GM12872 (cell line): ENCODE data around the gene THSD7B.

ENCODE experiments used
- TF ChIP-seq, protein P1 (sequence below): IDR thresholded peaks from 3 replicates; pipeline ENCODE4 v1.5.1; 2011; ENCODE audit warnings: low read depth, mild to moderate bottlenecking, low read length, moderate library complexity; ENCODE audit not compliant: insufficient read depth

THSD7B gene

DNA sequence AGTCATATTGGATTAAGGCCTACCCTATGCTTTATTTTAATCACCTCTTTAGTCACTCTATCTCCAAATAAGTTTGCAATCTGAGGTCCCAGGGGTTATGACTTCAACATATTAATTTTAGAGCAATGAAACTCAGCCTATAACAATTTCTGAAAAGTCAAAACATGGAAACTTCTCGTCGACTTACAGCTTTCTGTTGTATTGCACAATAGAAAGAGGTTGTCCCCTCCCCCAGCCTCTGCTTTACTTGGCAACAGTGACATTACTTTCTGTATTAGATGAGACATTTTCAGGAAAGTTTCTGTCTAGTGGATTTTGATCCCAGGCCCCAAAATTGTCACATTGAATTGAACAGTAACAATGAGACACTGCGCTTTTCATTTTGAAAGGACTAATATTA, 326.4 kb downstream of the THSD7B start:
- TF ChIP-seq, protein P1, sequence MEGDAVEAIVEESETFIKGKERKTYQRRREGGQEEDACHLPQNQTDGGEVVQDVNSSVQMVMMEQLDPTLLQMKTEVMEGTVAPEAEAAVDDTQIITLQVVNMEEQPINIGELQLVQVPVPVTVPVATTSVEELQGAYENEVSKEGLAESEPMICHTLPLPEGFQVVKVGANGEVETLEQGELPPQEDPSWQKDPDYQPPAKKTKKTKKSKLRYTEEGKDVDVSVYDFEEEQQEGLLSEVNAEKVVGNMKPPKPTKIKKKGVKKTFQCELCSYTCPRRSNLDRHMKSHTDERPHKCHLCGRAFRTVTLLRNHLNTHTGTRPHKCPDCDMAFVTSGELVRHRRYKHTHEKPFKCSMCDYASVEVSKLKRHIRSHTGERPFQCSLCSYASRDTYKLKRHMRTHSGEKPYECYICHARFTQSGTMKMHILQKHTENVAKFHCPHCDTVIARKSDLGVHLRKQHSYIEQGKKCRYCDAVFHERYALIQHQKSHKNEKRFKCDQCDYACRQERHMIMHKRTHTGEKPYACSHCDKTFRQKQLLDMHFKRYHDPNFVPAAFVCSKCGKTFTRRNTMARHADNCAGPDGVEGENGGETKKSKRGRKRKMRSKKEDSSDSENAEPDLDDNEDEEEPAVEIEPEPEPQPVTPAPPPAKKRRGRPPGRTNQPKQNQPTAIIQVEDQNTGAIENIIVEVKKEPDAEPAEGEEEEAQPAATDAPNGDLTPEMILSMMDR = no peak

DNA sequence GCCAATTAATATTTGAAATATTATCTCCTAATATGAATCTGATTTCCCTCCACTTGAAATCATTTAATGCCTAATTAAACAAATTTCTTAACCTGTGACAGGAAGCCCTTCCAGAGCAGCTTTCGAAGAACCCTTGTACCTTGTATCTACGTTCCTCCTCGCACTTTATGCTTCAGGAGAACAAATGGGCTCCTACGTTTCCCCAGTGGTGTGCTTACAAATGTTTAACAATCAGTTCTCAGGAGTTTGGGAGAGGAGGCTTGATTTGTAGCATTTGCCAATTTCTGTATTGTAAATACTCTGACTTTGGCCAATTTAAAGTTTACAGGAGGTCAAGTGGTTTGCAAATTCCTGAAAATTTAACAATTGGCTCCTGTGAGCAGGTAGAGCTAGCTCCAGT, 327.8 kb downstream of the THSD7B start:
- TF ChIP-seq, protein P1 = no peak

DNA sequence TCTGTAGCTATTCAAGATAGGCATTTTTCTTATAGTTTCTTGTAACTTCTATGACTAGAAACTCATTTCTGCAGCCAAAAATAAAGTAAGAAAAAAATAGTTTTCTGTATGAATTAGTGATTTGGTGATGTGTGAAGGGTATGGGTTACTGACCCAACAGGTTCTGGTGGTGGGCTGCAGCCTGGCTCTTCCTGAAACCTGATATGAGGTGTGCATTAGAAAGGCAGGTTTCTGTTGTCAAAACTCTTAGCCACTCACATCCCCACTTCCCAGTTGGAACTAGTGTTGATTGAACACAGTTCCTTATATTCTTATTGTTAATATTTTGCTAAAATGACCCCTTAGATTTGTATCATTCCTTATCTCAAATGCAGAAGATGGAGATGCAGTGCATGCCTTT, 330.8 kb downstream of the THSD7B start:
- TF ChIP-seq, protein P1 = no peak

DNA sequence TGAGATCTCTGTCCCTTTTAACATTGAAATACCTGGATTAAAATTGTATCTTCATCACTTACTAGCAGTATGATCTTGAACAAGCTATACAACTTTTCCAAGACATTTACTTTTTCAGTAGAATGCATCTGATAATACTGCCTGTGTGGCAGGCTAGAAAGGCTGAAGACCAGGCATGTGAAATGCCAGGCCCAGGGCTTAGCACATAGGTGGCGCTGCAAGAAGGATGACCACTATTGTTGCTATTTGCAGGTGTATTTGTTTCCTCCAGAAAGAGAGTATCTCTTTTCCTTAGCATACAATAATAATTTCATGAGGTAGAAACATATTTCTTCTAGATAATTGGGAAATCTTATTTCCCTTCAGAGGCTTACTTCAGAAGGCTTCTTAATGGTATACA, 331.3 kb downstream of the THSD7B start:
- TF ChIP-seq, protein P1 = peak; percentile 27; the same call in 1 of the 3 replicates

DNA sequence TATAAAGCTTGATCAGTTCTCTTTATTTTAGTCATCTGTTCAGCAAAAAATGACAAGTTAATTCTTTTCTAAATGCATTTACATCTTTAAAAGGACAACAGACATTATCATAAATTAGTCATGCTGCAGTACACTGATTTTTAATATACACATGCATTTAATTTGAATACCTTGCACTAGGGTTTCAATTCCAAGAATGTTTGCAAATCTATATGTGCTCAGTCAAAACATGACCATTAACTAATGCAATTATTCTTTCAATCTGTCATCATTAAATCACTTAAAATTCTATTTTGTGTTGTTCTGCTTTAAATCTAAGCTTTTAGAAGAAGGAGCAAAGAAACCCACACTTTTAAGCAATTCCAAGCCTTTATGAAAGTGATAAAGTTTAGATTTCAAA, 342.6 kb downstream of the THSD7B start:
- TF ChIP-seq, protein P1 = no peak

DNA sequence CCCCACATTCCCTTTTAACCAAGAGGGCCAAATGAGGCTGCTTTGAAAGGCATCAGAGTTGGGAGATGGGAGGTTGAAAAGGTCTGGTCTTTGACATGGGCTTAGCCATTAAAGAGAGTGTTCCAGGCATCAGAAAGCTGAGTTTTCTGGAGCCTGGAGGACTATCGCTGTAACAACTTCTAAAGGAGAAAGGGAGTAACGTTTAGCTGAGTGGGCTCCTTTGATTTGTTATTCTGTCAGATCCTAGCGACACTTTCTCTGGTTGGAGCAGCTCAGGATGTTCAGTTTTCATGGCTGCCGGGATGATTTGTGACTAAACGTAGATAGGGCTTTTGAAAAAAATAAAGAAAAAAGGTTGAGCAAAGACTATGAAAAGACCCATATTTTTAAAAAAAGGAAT, 346.6 kb downstream of the THSD7B start:
- TF ChIP-seq, protein P1 = no peak

DNA sequence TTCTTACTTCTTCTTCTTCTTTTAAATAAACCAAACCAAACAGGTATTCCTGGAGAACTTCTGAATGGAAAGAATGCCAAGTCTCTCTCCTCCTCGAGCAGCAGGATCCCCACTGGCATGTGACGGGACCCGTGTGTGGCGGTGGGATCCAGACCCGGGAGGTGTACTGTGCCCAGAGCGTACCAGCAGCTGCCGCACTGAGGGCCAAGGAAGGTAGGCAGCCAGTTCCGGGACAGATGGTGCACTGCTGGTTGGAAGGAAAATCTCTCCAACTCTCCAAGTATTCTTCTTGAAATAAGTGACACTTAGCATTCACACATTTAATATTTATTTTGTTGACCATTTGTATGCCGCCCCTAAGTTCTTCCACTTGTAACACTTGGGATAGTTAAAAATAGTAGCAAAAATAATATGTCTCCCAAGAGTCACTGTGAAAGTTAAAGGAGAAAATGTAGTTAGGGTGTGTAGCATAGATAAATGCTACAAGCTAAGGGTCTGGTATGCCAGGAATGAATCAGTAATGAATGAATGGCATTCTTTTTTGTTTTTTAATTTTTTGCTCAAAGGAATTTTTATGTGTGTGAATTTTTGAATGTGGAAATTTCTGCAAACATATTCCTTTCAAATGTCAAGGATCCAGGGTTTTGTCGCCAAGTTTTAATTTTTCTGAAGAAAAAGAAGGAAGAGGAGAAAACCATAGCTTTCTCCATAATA, 349.9 kb downstream of the THSD7B start:
- TF ChIP-seq, protein P1 = no peak
